Type B pancreatic cell (in vitro differentiated cells): ENCODE measurements around the gene ATP13A1. TPM values are rescaled to one million over a fixed set of nuclear protein-coding genes. Genes with fewer than 3 reads are reported as not detected.
"Not testable (repeated sequence)": the region's sequence is repeated elsewhere in the genome, so short reads cannot be mapped to it uniquely, and the experiment has no call there.

Source experiments
- DNase-seq: peaks from one replicate; pipeline ENCODE4 v3.0.0; 2021; ENCODE audit warnings: mixed read lengths; ENCODE audit not compliant: unreplicated experiment; ENCODE audit errors: extremely low spot score
- H3K27ac Mint-ChIP-seq: 2 replicates; pipeline ENCODE4 v1.8.0; 2021; ENCODE audit warnings: mild to moderate bottlenecking, mixed read lengths
- H3K27me3 Mint-ChIP-seq: 2 replicates; pipeline ENCODE4 v1.8.0; 2021; ENCODE audit warnings: mixed read lengths
- H3K36me3 Mint-ChIP-seq: 2 replicates; pipeline ENCODE4 v1.8.0; 2021; ENCODE audit warnings: mixed read lengths
- H3K4me1 Mint-ChIP-seq: one replicate; pipeline ENCODE4 v1.8.0; 2021; ENCODE audit warnings: mixed read lengths; ENCODE audit not compliant: unreplicated experiment
- H3K4me3 Mint-ChIP-seq: 2 replicates; pipeline ENCODE4 v1.8.0; 2021; ENCODE audit warnings: mild to moderate bottlenecking, mixed read lengths
- H3K9me3 Mint-ChIP-seq: 2 replicates; pipeline ENCODE4 v1.8.0; 2021; ENCODE audit warnings: mixed read lengths
- total RNA-seq: library from RNA; stranded (reverse); gene quantifications from 2 replicates; pipeline ENCODE4 v1.2.1, GENCODE V29; 2021; ENCODE audit warnings: low replicate concordance
- TF ChIP-seq, protein P1 (sequence below): fragments of 200-600 bp; sonication (generic); conservative IDR thresholded peaks from 2 replicates; pipeline ENCODE4 v1.5.0; 2021; ENCODE audit warnings: antibody characterized with exemption, mild to moderate bottlenecking

ATP13A1 gene
- total RNA-seq, 1 donor from 2014 or later: 85.7 TPM

DNA sequence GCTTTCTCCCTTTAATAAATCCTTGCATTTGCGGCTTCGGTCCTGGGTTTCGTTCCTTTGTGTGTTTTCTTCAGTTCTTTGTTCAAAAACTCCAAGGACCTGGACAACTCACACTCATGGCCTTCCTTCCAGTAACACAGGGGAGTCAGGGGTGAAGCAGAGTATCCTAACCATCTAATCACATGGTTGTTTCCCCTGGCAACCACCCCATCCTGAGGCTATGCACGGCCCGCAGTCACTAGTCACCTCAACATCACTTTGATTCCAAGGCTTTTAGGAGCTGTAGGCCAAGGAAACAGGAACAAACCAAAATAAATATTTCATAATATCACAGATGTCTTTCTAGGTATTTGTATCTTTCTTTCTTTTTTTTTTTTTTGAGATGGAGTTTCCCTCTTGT is 34.1 kb upstream of the ATP13A1 start:
- Mint-ChIP-seq H3K4me3 (no peak overlapping the region), H3K9me3 (no peaks in the 10 kb centered on the region), H3K4me1 (no peaks in the 10 kb centered on the region), H3K27ac (no peak overlapping the region), H3K27me3 (no peaks in the 10 kb centered on the region), H3K36me3 (peaks cover 8% of the 10 kb centered on the region)
- TF ChIP-seq, protein P1, sequence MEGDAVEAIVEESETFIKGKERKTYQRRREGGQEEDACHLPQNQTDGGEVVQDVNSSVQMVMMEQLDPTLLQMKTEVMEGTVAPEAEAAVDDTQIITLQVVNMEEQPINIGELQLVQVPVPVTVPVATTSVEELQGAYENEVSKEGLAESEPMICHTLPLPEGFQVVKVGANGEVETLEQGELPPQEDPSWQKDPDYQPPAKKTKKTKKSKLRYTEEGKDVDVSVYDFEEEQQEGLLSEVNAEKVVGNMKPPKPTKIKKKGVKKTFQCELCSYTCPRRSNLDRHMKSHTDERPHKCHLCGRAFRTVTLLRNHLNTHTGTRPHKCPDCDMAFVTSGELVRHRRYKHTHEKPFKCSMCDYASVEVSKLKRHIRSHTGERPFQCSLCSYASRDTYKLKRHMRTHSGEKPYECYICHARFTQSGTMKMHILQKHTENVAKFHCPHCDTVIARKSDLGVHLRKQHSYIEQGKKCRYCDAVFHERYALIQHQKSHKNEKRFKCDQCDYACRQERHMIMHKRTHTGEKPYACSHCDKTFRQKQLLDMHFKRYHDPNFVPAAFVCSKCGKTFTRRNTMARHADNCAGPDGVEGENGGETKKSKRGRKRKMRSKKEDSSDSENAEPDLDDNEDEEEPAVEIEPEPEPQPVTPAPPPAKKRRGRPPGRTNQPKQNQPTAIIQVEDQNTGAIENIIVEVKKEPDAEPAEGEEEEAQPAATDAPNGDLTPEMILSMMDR: no peak
- DNase-seq: no peak

DNA sequence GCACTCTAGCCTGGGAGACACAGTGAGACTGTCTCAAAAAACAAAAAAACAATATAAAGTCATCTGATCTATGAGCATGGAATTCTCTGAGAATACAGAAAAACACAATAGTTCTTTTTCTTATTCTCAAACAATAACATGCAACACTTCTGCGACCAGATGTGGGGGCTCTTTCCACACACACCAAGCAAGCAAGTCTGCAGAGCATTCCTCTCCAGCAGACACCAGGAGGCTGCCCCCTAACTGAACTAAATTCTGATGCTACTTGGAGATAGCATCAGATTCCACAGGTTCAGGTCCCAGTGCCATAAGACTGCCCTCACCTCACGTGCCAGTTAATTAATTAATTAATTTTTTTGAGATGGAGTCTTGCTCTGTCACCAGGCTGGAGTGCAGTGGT is 32.9 kb upstream of the ATP13A1 start:
- Mint-ChIP-seq H3K9me3 (no peaks in the 10 kb centered on the region), H3K4me3 (no peak overlapping the region), H3K27ac (no peak overlapping the region), H3K4me1 (no peaks in the 10 kb centered on the region), H3K36me3 (peaks cover 8% of the 10 kb centered on the region), H3K27me3 (no peaks in the 10 kb centered on the region)
- no peak for DNase-seq
- TF ChIP-seq, protein P1: no peak

DNA sequence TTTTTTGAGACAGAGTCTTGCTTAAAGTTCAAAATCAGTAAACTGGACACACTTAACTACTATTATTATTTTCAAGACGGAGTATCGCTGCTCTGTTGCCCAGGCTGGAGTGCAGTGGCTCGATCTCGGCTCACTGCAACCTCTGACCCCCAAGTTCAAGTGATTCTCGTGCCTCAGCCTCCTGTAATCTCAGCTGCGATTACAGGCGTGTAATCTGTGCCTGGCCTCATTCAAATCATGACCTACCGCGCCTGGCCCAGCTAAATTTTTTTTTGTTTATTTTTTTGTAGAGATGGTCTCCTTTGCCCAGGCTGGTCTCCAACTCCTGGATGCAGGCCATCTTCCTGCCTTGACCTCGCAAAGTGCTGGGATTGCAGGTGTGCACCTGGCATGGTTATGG is 28.2 kb upstream of the ATP13A1 start:
- DNase-seq: no peak
- Mint-ChIP-seq H3K4me1 (no peaks in the 10 kb centered on the region), H3K4me3 (no peak overlapping the region), H3K36me3 (no peaks in the 10 kb centered on the region), H3K27me3 (no peaks in the 10 kb centered on the region), H3K27ac (no peak overlapping the region), H3K9me3 (no peaks in the 10 kb centered on the region)
- TF ChIP-seq, protein P1: no peak

DNA sequence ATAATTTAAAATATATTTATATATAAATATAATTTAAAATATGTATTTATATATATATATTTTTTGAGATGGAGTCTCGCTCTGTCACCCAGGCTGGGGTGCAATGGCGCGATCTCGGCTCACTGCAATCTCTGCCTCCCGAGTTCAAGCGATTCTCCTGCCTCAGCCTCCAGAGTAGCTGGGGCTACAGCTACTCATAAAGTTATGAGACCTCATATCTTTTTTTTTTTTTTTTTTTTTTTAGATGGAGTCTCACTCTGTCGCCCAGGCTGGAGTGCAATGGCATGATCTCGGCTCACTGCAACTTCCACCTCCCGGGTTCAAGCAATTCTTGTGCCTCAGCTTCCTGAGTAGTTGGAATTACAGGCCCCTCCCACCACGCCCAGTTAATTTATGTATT is 25.5 kb upstream of the ATP13A1 start:
- H3K4me3 Mint-ChIP-seq, H3K4me1 Mint-ChIP-seq, H3K27ac Mint-ChIP-seq, H3K27me3 Mint-ChIP-seq, DNase-seq, H3K9me3 Mint-ChIP-seq, H3K36me3 Mint-ChIP-seq: not testable (repeated sequence)

DNA sequence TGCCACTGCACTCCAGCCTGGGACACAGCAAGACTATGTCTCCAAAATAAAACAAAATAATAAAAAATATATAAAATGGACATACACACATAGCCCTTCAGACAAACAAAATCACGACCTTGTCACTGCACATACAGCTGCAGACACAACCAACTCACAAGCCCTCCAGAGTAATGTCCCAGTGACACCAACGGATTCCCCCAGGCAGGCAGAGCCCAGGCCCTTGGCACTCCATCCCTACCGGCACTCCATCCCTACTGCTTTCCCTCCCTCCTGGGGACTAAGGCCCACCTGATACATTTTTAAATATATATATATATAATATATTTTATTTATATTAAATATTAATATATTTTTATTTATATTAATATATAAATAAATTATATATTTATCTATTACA is 23.6 kb upstream of the ATP13A1 start:
- H3K9me3 Mint-ChIP-seq: peaks cover 5% of the 10 kb centered on the region
- TF ChIP-seq, protein P1: no peak
- DNase-seq: no peak
- H3K27ac Mint-ChIP-seq: no peak overlapping the region
- H3K4me3 Mint-ChIP-seq: no peak overlapping the region
- no peaks in the 10 kb centered on the region for H3K4me1 Mint-ChIP-seq
- no peaks in the 10 kb centered on the region for H3K27me3 Mint-ChIP-seq
- peaks cover 25% of the 10 kb centered on the region for H3K36me3 Mint-ChIP-seq

DNA sequence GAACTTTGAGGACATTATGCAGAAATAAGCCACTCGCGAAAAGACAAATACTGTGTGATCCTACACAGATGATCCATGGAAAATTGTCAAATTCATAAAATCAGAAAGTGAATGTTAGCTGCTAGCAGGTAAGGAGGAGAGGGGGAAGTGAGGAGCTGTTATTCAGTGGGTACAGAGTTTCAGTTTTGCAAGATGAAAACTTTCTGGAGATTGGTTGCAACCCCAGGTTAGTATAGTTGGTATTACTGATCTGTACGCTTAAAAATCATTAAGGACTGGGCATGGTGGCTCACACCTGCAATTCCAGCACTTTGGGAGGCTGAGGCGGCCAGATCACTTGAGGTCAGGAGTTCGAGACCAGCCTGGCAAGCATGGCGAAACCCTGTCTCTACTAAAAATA is 23.1 kb upstream of the ATP13A1 start:
- no peaks in the 10 kb centered on the region for H3K27me3 Mint-ChIP-seq
- H3K4me1 Mint-ChIP-seq: no peaks in the 10 kb centered on the region
- DNase-seq: no peak
- peaks cover 5% of the 10 kb centered on the region for H3K9me3 Mint-ChIP-seq
- no peak overlapping the region for H3K27ac Mint-ChIP-seq
- no peak overlapping the region for H3K4me3 Mint-ChIP-seq
- TF ChIP-seq, protein P1: no peak
- peaks cover 25% of the 10 kb centered on the region for H3K36me3 Mint-ChIP-seq

DNA sequence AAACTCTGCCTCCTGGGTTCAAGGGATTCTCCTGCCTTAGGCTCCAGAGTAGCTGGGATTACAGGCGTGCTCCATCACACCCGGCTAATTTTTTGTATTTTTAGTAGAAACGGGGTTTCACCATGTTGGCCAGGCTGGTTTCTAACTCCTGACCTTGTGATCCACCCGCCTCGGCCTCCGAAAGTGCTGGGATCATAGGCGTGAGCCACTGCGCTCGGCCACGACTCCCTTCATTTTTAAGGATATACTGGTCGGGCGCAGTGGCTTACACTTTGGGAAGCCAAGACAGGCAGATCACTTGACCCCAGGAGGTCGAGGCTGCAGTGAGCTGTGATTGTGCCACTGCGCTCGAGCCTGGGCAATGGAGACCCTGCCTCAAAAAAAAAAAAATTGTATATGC is 22.6 kb upstream of the ATP13A1 start:
- not testable (repeated sequence) for H3K4me1 Mint-ChIP-seq, DNase-seq, H3K9me3 Mint-ChIP-seq, H3K27ac Mint-ChIP-seq, H3K27me3 Mint-ChIP-seq, H3K4me3 Mint-ChIP-seq
- peaks cover 27% of the 10 kb centered on the region for H3K36me3 Mint-ChIP-seq
